Measurements from ENCODE around the gene MAGI2. TPM values are rescaled to one million over a fixed set of nuclear protein-coding genes. Genes with fewer than 3 reads are reported as not detected.

MAGI2 gene
- total RNA-seq, 2 experiments from 2014 or later: 0.14 to 0.31 TPM

GRCh38 chr7:79414910-79415309, 38.6 kb downstream of the MAGI2 start:
- H3K27me3 Mint-ChIP-seq: peaks cover 4% of the 10 kb centered on the region
- no peak overlapping the region for H3K27ac Mint-ChIP-seq
- no peaks in the 10 kb centered on the region for H3K9me3 Mint-ChIP-seq
- H3K4me3 Mint-ChIP-seq: no peak overlapping the region
- H3K4me1 Mint-ChIP-seq: no peaks in the 10 kb centered on the region
- no peaks in the 10 kb centered on the region for H3K36me3 Mint-ChIP-seq
- DNase-seq: no peak

- Mint-ChIP-seq H3K27me3 (peaks cover 4% of the 10 kb centered on the region), H3K4me3 (no peak overlapping the region), H3K36me3 (no peaks in the 10 kb centered on the region), H3K4me1 (no peaks in the 10 kb centered on the region), H3K9me3 (no peaks in the 10 kb centered on the region), H3K27ac (no peak overlapping the region)
- DNase-seq: no peak
These were observed 40.6 kb downstream of the MAGI2 start for GRCh38 chr7:79412915-79413314.

GRCh38 chr7:79412438-79412837, 41.0 kb downstream of the MAGI2 start:
- H3K27ac Mint-ChIP-seq: no peak overlapping the region
- no peak overlapping the region for H3K4me3 Mint-ChIP-seq
- H3K9me3 Mint-ChIP-seq: no peaks in the 10 kb centered on the region
- H3K27me3 Mint-ChIP-seq: peaks cover 4% of the 10 kb centered on the region
- no peaks in the 10 kb centered on the region for H3K4me1 Mint-ChIP-seq
- no peaks in the 10 kb centered on the region for H3K36me3 Mint-ChIP-seq
- no peak for DNase-seq

- Mint-ChIP-seq H3K36me3 (no peaks in the 10 kb centered on the region), H3K27me3 (peaks cover 4% of the 10 kb centered on the region), H3K4me1 (no peaks in the 10 kb centered on the region), H3K27ac (no peak overlapping the region), H3K9me3 (no peaks in the 10 kb centered on the region), H3K4me3 (no peak overlapping the region)
- no peak for DNase-seq
These were observed 43.1 kb downstream of the MAGI2 start for GRCh38 chr7:79410345-79410744.

GRCh38 chr7:79407351-79407750, 46.1 kb downstream of the MAGI2 start:
- Mint-ChIP-seq H3K4me1 (no peaks in the 10 kb centered on the region), H3K27me3 (peaks cover 1% of the 10 kb centered on the region)

GRCh38 chr7:79406371-79406770, 47.1 kb downstream of the MAGI2 start:
- H3K27ac Mint-ChIP-seq: no peak overlapping the region
- no peak for DNase-seq
- H3K4me3 Mint-ChIP-seq: no peak overlapping the region
- H3K36me3 Mint-ChIP-seq: no peaks in the 10 kb centered on the region
- no peaks in the 10 kb centered on the region for H3K4me1 Mint-ChIP-seq
- H3K9me3 Mint-ChIP-seq: no peaks in the 10 kb centered on the region
- no peaks in the 10 kb centered on the region for H3K27me3 Mint-ChIP-seq

More at GRCh38 chr7:79407351-79407750, 46.1 kb downstream of the MAGI2 start:
- no peak overlapping the region for H3K4me3 Mint-ChIP-seq
- H3K27ac Mint-ChIP-seq: no peak overlapping the region
- H3K36me3 Mint-ChIP-seq: no peaks in the 10 kb centered on the region
- no peak for DNase-seq
- H3K9me3 Mint-ChIP-seq: no peaks in the 10 kb centered on the region

- Mint-ChIP-seq H3K27me3 (no peaks in the 10 kb centered on the region), H3K9me3 (no peaks in the 10 kb centered on the region), H3K4me3 (no peak overlapping the region), H3K27ac (no peak overlapping the region), H3K36me3 (no peaks in the 10 kb centered on the region), H3K4me1 (no peaks in the 10 kb centered on the region)
- no peak for DNase-seq
These were observed 48.1 kb downstream of the MAGI2 start for GRCh38 chr7:79405368-79405767.

- no peak for DNase-seq
- H3K27ac Mint-ChIP-seq: no peak overlapping the region
- no peaks in the 10 kb centered on the region for H3K9me3 Mint-ChIP-seq
- no peaks in the 10 kb centered on the region for H3K27me3 Mint-ChIP-seq
- no peaks in the 10 kb centered on the region for H3K4me1 Mint-ChIP-seq
- H3K36me3 Mint-ChIP-seq: no peaks in the 10 kb centered on the region
- no peak overlapping the region for H3K4me3 Mint-ChIP-seq
These were observed 49.6 kb downstream of the MAGI2 start for GRCh38 chr7:79403879-79404278.

GRCh38 chr7:79403451-79403850, 50.0 kb downstream of the MAGI2 start:
- H3K4me3 Mint-ChIP-seq: no peak overlapping the region
- no peaks in the 10 kb centered on the region for H3K36me3 Mint-ChIP-seq
- no peak overlapping the region for H3K27ac Mint-ChIP-seq
- H3K27me3 Mint-ChIP-seq: no peaks in the 10 kb centered on the region
- no peaks in the 10 kb centered on the region for H3K4me1 Mint-ChIP-seq
- no peak for DNase-seq
- H3K9me3 Mint-ChIP-seq: no peaks in the 10 kb centered on the region

GRCh38 chr7:79401254-79401653, 52.2 kb downstream of the MAGI2 start:
- no peak overlapping the region for H3K4me3 Mint-ChIP-seq
- H3K36me3 Mint-ChIP-seq: no peaks in the 10 kb centered on the region
- no peaks in the 10 kb centered on the region for H3K9me3 Mint-ChIP-seq
- H3K4me1 Mint-ChIP-seq: no peaks in the 10 kb centered on the region
- H3K27ac Mint-ChIP-seq: no peak overlapping the region
- H3K27me3 Mint-ChIP-seq: no peaks in the 10 kb centered on the region
- no peak for DNase-seq

GRCh38 chr7:79400222-79400621, 53.2 kb downstream of the MAGI2 start:
- H3K27me3 Mint-ChIP-seq: no peaks in the 10 kb centered on the region
- no peaks in the 10 kb centered on the region for H3K4me1 Mint-ChIP-seq
- H3K27ac Mint-ChIP-seq: no peak overlapping the region
- H3K9me3 Mint-ChIP-seq: no peaks in the 10 kb centered on the region
- no peak for DNase-seq
- H3K4me3 Mint-ChIP-seq: no peak overlapping the region
- no peaks in the 10 kb centered on the region for H3K36me3 Mint-ChIP-seq

GRCh38 chr7:79398138-79398749, 55.2 kb downstream of the MAGI2 start:
- DNase-seq: no peak
- Mint-ChIP-seq H3K4me3 (no peak overlapping the region), H3K27me3 (no peaks in the 10 kb centered on the region), H3K4me1 (no peaks in the 10 kb centered on the region), H3K36me3 (no peaks in the 10 kb centered on the region), H3K27ac (no peak overlapping the region), H3K9me3 (no peaks in the 10 kb centered on the region)

- Mint-ChIP-seq H3K4me3 (no peak overlapping the region), H3K9me3 (no peaks in the 10 kb centered on the region), H3K4me1 (no peaks in the 10 kb centered on the region), H3K27ac (no peak overlapping the region), H3K36me3 (no peaks in the 10 kb centered on the region), H3K27me3 (no peaks in the 10 kb centered on the region)
- no peak for DNase-seq
These were observed 66.6 kb downstream of the MAGI2 start for GRCh38 chr7:79386688-79387422.

- Mint-ChIP-seq H3K27me3 (peaks cover 3% of the 10 kb centered on the region), H3K4me3 (no peak overlapping the region), H3K36me3 (no peaks in the 10 kb centered on the region), H3K9me3 (no peaks in the 10 kb centered on the region), H3K4me1 (no peaks in the 10 kb centered on the region), H3K27ac (no peak overlapping the region)
- no peak for DNase-seq
These were observed 71.5 kb downstream of the MAGI2 start for GRCh38 chr7:79381921-79382320.

- H3K27ac Mint-ChIP-seq: no peak overlapping the region
- H3K9me3 Mint-ChIP-seq: no peaks in the 10 kb centered on the region
- no peaks in the 10 kb centered on the region for H3K4me1 Mint-ChIP-seq
- no peak for DNase-seq
- H3K4me3 Mint-ChIP-seq: no peak overlapping the region
- H3K36me3 Mint-ChIP-seq: no peaks in the 10 kb centered on the region
- peaks cover 8% of the 10 kb centered on the region for H3K27me3 Mint-ChIP-seq
These were observed 76.4 kb downstream of the MAGI2 start for GRCh38 chr7:79377097-79377496.

Data from activated naive CD8-positive, alpha-beta T cell treated with anti-CD3 and anti-CD28 coated beads for 36 hours (primary cell).